GM23338 (cell line): ENCODE measurements around the gene YIPF2. TPM values are rescaled to one million over a fixed set of nuclear protein-coding genes. Genes with fewer than 3 reads are reported as not detected.
A peak's percentile ranks its signal among the peaks of the same experiment; 100 is the strongest.
"Not testable (repeated sequence)": the region's sequence is repeated elsewhere in the genome, so short reads cannot be mapped to it uniquely, and the experiment has no call there.

Experiments
- ATAC-seq: fragments of 200-7000 bp; cut with Tn5 transposase; 3 replicates; pipeline ENCODE4 v1.9.1; 2020
- DNase-seq: peaks from one replicate; pipeline ENCODE4 v3.0.0-alpha.2; 2015; ENCODE audit warnings: low spot score
- H2AFZ ChIP-seq: fragments of 200-600 bp; sonication (generic); 2 replicates; pipeline ENCODE4 v1.8.0; 2016; ENCODE audit warnings: antibody characterized with exemption, mild to moderate bottlenecking, moderate library complexity
- H3F3A ChIP-seq: fragments of 200-600 bp; sonication (generic); replicated peaks from 2 replicates; pipeline ENCODE4 v1.8.0; 2017; ENCODE audit warnings: antibody characterized with exemption, mixed run types, low read depth
- H3K27ac ChIP-seq: fragments of 200-600 bp; sonication (generic); 2 replicates; pipeline ENCODE4 v1.6.1; 2016; ENCODE audit warnings: low read depth
- H3K27me3 ChIP-seq: fragments of 200-600 bp; sonication (generic); 2 replicates; pipeline ENCODE4 v1.8.0; 2016; ENCODE audit warnings: mild to moderate bottlenecking, mixed run types, moderate library complexity; ENCODE audit not compliant: insufficient read depth
- H3K36me3 ChIP-seq: fragments of 200-600 bp; sonication (generic); 2 replicates; pipeline ENCODE4 v1.8.0; 2016; ENCODE audit warnings: mild to moderate bottlenecking; ENCODE audit not compliant: insufficient read depth
- H3K4me1 ChIP-seq: fragments of 200-600 bp; sonication (generic); 2 replicates; pipeline ENCODE4 v1.8.0; 2016; ENCODE audit warnings: mild to moderate bottlenecking, moderate library complexity; ENCODE audit not compliant: insufficient read depth
- H3K4me2 ChIP-seq: fragments of 200-600 bp; sonication (generic); 2 replicates; pipeline ENCODE4 v1.7.1; 2017; ENCODE audit warnings: mixed run types
- H3K4me3 ChIP-seq: fragments of 200-600 bp; sonication (generic); 2 replicates; pipeline ENCODE4 v1.6.1; 2016; ENCODE audit warnings: mixed run types
- H3K79me2 ChIP-seq: fragments of 200-600 bp; sonication (generic); replicated peaks from 2 replicates; pipeline ENCODE4 v1.8.0; 2017; ENCODE audit warnings: mild to moderate bottlenecking; ENCODE audit not compliant: insufficient read depth
- H3K9me2 ChIP-seq: fragments of 200-600 bp; sonication (generic); 2 replicates; pipeline ENCODE4 v1.8.0; 2017; ENCODE audit not compliant: insufficient read depth
- H4K20me1 ChIP-seq: fragments of 200-600 bp; sonication (generic); replicated peaks from 2 replicates; pipeline ENCODE4 v1.8.0; 2017; ENCODE audit warnings: mild to moderate bottlenecking; ENCODE audit not compliant: insufficient read depth
- H3K27ac Mint-ChIP-seq: 2 replicates; pipeline ENCODE4 v1.8.0; 2020; ENCODE audit warnings: inconsistent platforms, mild to moderate bottlenecking, moderate library complexity, mixed read lengths
- H3K27me3 Mint-ChIP-seq: 3 replicates; pipeline ENCODE4 v1.8.0; 2022; ENCODE audit warnings: low read depth, mild to moderate bottlenecking, moderate library complexity, mixed read lengths, inconsistent platforms; ENCODE audit not compliant: insufficient read depth, poor library complexity
- H3K36me3 Mint-ChIP-seq: 3 replicates; pipeline ENCODE4 v1.8.0; 2021; ENCODE audit warnings: low read depth, mild to moderate bottlenecking, inconsistent platforms, moderate library complexity, mixed read lengths
- H3K4me1 Mint-ChIP-seq: 3 replicates; pipeline ENCODE4 v1.8.0; 2020; ENCODE audit warnings: mild to moderate bottlenecking, inconsistent platforms, mixed read lengths
- H3K4me3 Mint-ChIP-seq: 3 replicates; pipeline ENCODE4 v1.8.0; 2021; ENCODE audit warnings: moderate library complexity, mild to moderate bottlenecking, inconsistent platforms, mixed read lengths
- H3K9me3 Mint-ChIP-seq: 3 replicates; pipeline ENCODE4 v1.8.0; 2020; ENCODE audit warnings: moderate library complexity, mild to moderate bottlenecking, inconsistent platforms, mixed read lengths
- CREB1 ChIP-seq: fragments of 250-450 bp; sonication (Bioruptor Pico); IDR thresholded peaks from 2 replicates; pipeline ENCODE4 v1.5.0; 2020; ENCODE audit warnings: low read depth, mild to moderate bottlenecking, moderate library complexity
- CTCF ChIP-seq, 2 experiments: fragments of 200-600 bp in 1 of 2; sonication (generic) in 1 of 2; conservative IDR thresholded peaks; 2 replicates each; pipeline versions ENCODE4 v1.5.1 to v1.6.1; 2016 to 2017; ENCODE audit warnings: antibody characterized with exemption in 2 of 2, low read depth in 2 of 2, mild to moderate bottlenecking in 2 of 2, moderate library complexity in 1 of 2
- EZH2 ChIP-seq: fragments of 200-600 bp; sonication (generic); IDR thresholded peaks from one replicate; pipeline ENCODE4 v1.8.0; 2017; ENCODE audit warnings: antibody characterized with exemption, mild to moderate bottlenecking, low read depth; ENCODE audit not compliant: unreplicated experiment
- EZH2phosphoT487 ChIP-seq: fragments of 200-600 bp; sonication (generic); IDR thresholded peaks from one replicate; pipeline ENCODE4 v1.8.1; 2018; ENCODE audit warnings: antibody characterized with exemption; ENCODE audit not compliant: unreplicated experiment
- JUNB ChIP-seq: IDR thresholded peaks from one replicate; pipeline ENCODE4 v1.6.1; 2016; ENCODE audit warnings: antibody characterized with exemption; ENCODE audit not compliant: unreplicated experiment
- NANOG ChIP-seq: IDR thresholded peaks from 2 replicates; pipeline ENCODE4 v1.6.1; 2016; ENCODE audit warnings: antibody characterized with exemption, borderline replicate concordance
- POLR2AphosphoS5 ChIP-seq: IDR thresholded peaks from 2 replicates; pipeline ENCODE4 v1.6.1; 2016; ENCODE audit warnings: antibody characterized with exemption, low read depth
- ZNF331 ChIP-seq: fragments of 250-450 bp; sonication (Bioruptor Pico); IDR thresholded peaks from 2 replicates; pipeline ENCODE4 v1.5.0; 2020; ENCODE audit warnings: low read depth, mild to moderate bottlenecking, moderate library complexity
- polyA plus RNA-seq: library from polyadenylated mRNA; unstranded; fragments of >200 nt; fragmentation: Nextera tagmentation; extraction: Ambion mirVana; gene quantifications from 2 replicates; pipeline ENCODE4 v1.2.1, GENCODE V29; 2016
- total RNA-seq: library from RNA; depleted of rRNA; stranded (reverse); fragments of >200 nt; shearing (Covaris generic); gene quantifications from 2 replicates; pipeline ENCODE4 v1.2.3, GENCODE V29; 2014
- TF ChIP-seq, protein P1 (sequence below): IDR thresholded peaks from 2 replicates; pipeline ENCODE4 v1.6.1; 2016; ENCODE audit warnings: antibody characterized with exemption

YIPF2 gene
- total and polyA plus RNA-seq, 2 experiments from 2014 or later = 36.3 to 63.7 TPM

DNA sequence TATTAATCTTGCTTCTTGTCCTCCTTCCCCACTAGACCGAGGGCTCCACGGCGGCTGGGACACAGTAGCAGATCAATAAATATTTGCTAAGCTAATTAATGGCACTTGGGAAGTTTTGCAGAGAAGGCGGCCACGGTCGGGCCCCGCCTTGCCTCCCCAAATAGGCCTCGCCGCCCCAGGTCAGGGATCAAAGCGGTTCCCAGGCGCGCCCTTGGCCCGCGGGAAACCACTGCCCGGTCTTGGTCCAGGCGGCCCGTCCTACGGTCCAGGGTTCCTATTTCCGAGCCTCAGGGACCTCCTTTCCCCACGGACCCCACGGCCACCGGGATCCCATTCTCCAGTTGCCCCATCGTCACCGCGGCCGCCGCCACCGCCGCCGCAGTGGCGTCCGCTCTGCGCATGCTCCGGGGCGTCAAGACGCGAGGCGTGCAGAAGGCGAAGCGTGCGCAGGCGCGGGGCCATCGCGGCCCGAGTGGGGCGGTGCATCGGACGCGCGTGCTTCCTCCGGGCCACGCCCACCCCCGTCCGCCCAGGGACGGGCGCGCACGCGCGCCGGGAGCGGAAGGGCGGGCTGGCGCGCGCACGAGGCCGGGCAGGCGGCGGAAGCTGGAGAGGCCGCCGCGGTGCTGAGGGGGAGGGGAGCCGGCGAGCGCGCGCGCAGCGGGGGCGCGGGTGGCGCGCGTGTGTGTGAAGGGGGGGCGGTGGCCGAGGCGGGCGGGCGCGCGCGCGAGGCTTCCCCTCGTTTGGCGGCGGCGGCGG, 32.1 kb upstream of the YIPF2 start, which contains the start of gene SMARCA4 (continued):
- TF ChIP-seq, protein P1, sequence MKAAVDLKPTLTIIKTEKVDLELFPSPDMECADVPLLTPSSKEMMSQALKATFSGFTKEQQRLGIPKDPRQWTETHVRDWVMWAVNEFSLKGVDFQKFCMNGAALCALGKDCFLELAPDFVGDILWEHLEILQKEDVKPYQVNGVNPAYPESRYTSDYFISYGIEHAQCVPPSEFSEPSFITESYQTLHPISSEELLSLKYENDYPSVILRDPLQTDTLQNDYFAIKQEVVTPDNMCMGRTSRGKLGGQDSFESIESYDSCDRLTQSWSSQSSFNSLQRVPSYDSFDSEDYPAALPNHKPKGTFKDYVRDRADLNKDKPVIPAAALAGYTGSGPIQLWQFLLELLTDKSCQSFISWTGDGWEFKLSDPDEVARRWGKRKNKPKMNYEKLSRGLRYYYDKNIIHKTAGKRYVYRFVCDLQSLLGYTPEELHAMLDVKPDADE = no peak

DNA sequence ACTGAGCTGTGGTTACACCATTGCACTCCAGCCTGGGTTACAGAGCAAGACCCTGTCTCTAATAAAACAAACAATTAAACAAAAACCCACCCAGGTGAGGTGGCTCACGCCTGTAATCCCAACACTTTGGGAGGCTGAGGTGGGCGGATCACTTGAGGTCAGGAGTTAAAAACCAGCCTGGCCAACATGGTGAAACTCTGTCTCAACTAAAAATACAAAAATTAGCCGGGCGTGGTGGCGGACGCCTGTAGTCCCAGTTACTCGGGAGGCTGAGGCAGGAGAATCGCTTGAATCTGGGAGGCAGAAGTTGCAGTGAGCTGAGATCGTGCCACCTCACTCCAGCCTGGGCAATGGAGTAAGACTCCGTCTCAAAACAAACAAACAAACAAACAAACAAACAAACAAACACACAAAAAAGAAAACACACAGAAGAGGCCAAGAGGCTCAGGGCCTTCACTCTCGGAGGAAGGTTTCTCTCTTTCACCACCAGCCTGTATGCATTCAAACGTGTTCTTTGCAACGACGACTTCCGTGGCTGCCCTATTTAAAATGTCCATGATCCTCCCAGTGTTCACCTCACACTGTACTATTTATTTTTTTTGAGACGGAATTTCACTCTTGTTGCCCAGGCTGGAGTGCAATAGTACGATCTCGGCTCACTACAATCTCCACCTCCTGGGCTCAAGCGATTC, 31.0 kb upstream of the YIPF2 start:
- H3K9me2 ChIP-seq, DNase-seq, ATAC-seq, H3K27ac Mint-ChIP-seq, H3K9me3 Mint-ChIP-seq, H2AFZ ChIP-seq, H3K36me3 ChIP-seq, H3K27me3 ChIP-seq, H3K27me3 Mint-ChIP-seq: not testable (repeated sequence)
- peaks cover 31% of the 10 kb centered on the region for H3K79me2 ChIP-seq
- peak overlapping the region; percentile 90 for H3K4me2 ChIP-seq
- peaks cover 13% of the 10 kb centered on the region; the same call in 1 of the 2 replicates for H3K4me1 ChIP-seq
- H3F3A ChIP-seq = 0 out of 2 replicates have a peak, but pooled peaks cover 16% of the 10 kb centered on the region
- H4K20me1 ChIP-seq = peaks cover 18% of the 10 kb centered on the region
- H3K36me3 Mint-ChIP-seq = peaks cover 18% of the 10 kb centered on the region
- H3K4me3 ChIP-seq = peak overlapping the region; percentile 97; the same call in 1 of the 2 replicates
- peak overlapping the region; percentile 89; the same call in 1 of the 2 replicates for H3K27ac ChIP-seq
- peaks cover 17% of the 10 kb centered on the region for H3K4me1 Mint-ChIP-seq
- H3K4me3 Mint-ChIP-seq = peak overlapping the region; percentile 82

DNA sequence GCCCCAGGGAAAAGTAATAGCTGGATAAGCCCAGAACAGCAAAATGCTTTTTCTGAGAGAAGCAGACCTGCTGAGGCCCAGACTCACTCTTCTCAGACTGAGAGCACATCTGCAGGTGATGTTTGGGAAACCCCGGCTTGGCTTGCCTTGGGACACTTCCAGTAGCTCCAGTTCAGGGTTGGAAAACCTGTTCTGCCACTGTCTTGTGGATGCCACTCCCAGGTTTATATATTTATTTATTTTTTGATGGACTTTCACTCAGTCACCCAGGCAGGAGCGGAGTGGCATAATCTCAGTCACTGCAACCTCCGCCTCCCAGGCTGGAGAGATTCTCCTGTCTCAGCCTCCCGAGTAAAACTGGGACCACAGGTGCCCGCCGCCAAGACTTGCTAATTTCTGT, 24.4 kb upstream of the YIPF2 start:
- no peak overlapping the region for H3K4me3 ChIP-seq
- no peaks in the 10 kb centered on the region for H3K79me2 ChIP-seq
- H3K27ac ChIP-seq = no peak overlapping the region
- no peaks in the 10 kb centered on the region for H4K20me1 ChIP-seq
- H3K36me3 ChIP-seq = no peaks in the 10 kb centered on the region
- H3K9me2 ChIP-seq = no peaks in the 10 kb centered on the region
- no peaks in the 10 kb centered on the region for H3K4me1 ChIP-seq
- Mint-ChIP-seq H3K9me3 (no peaks in the 10 kb centered on the region; the same call in 2 of the 3 replicates), H3K27ac (no peak overlapping the region), H3K4me1 (no peaks in the 10 kb centered on the region; the same call in 2 of the 3 replicates), H3K36me3 (no peaks in the 10 kb centered on the region; the same call in 2 of the 3 replicates), H3K27me3 (peaks cover 2% of the 10 kb centered on the region), H3K4me3 (no peak overlapping the region)
- ATAC-seq (no peak), DNase-seq (no peak)
- H3K4me2 ChIP-seq = no peak overlapping the region
- no peaks in the 10 kb centered on the region for H3K27me3 ChIP-seq
- TF ChIP-seq CTCF (conservative IDR thresholded peaks at IDR 0.05; ENCODE audit: low read depth in 2 of 2) (no peak), CREB1 (CRISPR knock-in tag) (no peak), JUNB (no peak), POLR2AphosphoS5 (no peak), ZNF331 (CRISPR knock-in tag) (no peak), EZH2phosphoT487 (no peak), NANOG (no peak), EZH2 (no peak)
- TF ChIP-seq, protein P1 = no peak
- H2AFZ ChIP-seq = no peak overlapping the region
- no peaks in the 10 kb centered on the region for H3F3A ChIP-seq
